Measurements from ENCODE around the gene PPAN.

PPAN gene

DNA sequence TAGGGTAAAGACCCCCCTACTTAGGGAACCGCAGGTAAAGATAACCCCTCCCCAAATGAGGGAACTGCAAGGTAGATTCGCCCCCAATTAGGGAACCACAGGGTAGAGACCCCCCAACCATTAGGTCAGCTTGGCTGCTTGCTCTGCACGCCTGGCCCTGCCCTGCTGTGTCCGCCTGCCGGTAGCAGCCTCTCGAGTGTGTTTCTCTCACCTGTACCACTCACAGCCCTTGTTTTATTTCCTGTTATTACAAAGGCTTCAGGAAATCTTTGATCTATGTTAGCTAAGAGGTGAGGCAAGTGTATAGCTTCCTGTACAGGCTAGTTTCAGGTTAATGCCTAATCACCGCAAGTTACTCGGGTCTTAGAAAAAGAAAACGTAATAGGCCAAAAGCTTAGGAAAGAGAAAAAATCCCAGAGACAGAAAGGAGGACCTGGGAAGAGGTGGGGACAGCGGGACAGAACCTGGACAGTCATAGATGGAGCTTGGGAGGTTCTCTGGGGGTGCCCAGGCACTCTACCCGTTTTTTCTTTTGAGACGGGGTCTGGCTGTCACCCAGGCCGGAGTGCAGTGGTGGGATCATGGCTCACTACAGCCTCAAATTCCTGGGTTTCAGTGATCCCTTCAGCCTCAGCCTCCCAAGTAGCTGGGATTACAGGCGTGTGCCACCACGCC, 36.7 kb downstream of the PPAN start:
- FAIRE-seq: no peak

DNA sequence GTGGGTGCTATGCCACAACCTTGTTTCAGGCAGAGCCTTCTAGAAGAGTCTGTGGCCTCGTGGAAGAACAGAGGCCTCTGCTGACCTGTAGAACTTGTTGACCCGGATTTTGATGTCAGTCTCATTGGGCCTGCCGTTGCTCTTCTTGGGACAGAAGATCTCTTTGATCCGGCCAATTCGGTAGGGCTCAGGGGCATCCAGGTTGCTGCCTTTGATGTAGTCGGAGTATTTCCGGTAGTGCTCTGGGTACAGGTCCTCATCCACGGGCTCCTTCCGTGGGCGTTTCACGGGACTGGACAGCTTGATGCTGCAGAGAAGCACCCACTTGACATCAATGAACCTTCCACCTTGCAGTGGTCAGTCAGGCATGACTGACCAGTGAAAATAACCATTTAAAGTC, 37.5 kb downstream of the PPAN start:
- no peak for FAIRE-seq

DNA sequence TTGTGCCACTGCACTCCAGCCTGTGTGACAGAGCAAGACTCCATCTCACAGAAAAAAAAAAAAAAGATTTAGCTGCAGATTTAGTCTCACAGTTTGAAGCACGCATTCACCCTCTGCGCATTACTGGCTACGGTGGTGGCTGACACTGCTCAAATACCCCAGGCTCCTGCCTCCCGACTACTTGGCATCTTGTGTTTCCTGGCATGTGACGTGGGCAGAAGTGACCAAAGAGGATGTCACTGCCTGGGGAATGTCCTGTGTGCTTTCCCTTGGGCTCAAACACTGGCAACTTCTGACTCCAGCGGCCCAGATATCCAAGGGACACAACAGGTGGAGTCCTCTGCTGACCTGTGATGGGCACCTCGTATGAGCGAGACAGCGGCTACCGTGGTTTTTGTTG, 38.2 kb downstream of the PPAN start:
- no peak for FAIRE-seq

DNA sequence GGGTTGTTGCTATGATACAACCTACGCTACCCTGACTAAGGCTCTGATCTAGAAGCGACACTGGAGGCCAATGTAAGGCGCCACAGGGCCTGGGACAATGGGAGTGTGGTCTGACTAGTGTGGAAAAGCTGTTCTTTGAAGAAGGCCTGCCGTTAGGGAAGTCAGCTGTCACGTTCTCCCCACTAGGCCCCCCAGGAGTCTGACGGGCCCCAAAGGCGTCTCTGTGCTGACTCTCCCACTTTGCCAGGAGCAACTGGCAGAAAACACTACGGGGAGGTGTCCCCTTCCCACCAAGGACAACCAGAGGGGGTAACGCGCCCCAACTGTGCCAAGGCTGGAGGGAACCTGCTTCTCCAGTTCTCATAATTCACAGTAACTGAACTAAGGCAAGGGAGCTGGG, 38.9 kb downstream of the PPAN start:
- no peak for FAIRE-seq

DNA sequence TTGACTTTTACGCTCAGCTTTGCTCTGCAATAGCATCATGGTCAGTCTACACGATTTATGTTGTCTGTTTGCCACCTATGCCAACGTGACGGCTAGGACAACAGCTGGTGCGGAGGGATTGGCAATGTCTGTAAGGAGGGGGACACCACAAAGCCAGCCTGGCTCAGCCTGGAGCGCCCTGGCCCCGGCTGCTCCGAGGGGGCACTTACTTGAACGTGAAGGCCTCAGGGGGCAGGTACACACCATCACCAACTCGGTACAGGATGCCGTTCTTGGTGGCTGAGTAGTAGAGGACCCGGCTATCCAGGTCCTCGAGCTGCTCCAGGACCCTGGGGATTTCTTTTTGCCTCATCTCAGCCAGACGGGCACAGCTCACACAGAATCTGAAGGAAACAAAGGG, 40.0 kb downstream of the PPAN start:
- no peak for FAIRE-seq

DNA sequence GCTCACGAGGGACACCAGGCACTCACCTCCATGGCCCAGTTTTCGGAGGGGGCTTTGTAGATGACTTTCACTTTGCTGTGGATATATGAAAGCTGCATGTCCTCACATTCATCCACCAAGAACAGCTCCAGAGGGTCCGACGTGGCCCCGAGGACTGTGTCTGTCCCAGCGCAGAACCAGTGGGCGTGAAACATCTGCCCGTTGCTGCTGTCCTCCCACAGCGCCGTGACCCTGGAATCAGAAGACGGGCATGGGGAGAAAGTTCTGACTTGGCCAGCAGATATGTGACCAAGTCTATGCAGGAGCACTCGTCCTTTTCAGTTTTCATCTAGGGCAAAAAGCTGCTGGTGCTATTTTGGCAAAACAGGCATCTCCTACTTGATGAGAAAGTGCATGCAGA, 43.3 kb downstream of the PPAN start:
- no peak for FAIRE-seq

DNA sequence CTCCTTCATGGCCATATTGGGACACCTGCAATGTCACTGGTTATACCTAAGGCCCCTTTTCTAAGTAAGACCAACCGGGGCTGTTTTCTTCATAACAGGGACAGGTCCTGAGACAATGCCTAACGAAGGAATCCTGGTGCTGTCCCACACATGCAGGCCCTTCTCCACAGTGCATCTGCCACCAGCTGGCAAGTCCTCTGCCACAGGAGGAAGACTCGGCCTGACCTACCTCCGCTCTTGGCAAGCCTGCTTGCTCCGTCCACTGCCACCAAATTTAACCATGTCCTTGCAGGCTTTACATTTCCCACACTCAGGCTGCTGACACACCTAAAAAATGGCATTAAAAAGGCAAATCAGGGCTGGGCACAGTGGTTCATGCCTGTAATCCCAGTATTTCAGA, 45.4 kb downstream of the PPAN start:
- no peak for FAIRE-seq

DNA sequence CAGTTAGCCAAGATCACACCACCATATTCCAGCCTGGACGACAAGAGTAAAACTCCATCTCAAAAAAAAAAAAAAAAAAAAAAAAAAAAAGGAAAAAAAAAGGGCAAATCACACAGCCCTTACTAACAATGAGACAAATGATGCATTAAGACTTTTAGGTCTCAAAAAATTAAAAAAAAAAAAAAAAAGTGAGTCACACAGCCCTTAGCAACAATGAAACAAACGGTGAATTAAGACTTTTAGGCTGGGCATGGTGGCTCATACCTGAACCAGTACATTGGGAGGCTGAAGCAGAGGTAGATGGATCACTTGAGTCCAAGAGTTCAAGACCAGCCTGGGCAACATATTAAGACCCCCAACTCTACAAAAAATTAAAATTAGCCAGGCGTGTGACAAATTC, 45.9 kb downstream of the PPAN start:
- no peak for FAIRE-seq

DNA sequence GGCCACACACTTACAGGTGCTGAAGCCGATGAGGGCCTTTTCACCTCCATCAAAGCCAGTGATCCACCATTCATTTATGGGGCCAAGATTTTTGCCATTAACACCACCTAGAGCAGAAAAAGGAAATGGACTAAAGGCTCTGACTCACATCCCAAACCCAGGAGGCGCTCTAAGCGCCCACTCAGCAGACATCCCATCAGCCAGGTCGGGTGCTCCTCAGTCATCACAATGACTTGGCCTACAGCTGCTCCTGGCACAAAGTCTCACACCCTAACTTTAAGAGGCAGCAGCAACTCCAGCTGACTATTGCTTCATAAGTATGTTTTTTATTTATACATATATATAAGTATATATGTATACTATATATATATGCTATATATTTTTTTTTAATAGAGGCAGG, 49.7 kb downstream of the PPAN start:
- no peak for FAIRE-seq

DNA sequence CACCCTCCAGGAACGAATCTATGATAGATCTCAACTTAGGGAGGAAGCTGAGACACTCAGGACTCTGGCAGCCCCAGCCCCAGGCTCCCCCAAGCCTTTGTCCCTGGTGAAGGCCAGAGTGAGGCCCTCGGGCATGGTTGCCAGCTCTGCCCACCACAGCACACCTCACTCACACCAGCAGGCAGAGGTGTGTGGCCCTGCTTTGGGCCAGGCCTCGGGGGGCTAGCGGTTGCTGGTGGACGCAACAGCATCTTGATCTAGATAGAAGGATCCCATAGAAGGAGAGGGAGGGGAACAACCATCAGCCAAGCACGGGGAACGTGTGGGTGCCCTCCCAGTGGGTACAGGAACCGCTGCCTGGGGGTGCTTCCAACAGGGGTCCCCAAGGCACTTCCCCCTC, 51.9 kb downstream of the PPAN start:
- FAIRE-seq: no peak

DNA sequence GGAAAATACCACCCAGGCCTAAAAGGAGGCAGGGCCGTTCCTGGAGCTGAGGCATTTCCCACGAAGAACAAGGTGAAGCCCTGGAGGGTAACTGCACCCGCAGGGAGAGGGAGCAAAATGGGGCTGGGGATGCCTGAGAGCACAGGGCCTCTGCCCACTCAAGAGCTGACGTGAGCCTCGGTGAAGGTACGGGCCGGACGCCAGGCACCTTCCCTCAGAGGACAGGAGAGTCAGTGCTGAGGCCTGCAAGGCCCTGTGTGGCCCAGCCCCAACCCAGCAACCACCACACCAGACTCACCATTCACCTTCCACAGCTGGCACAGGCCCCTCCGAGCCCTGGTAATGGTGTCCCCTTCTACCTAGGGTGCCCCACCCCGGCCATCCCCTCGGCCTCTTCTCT, 52.3 kb downstream of the PPAN start:
- no peak for FAIRE-seq

DNA sequence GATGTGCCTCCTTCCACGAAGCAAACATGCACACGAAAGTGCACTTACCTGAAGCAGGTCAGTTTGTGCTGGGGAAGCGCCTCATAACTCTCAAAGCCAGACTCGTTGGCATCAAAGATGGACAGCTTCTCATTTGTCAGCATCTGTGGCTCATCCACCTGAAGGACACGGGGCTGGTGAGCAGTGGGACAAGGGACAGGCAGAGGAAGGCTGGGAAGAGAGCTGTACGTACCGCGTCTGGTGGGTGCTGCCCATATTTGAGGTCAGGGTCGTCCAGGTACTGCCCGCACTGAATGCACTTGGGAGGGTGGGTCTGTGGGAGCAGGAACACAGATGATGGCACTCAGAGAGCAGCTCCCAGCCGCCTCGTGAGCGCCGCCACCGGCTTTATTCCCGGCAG, 53.4 kb downstream of the PPAN start:
- FAIRE-seq: no peak
